Measurements from ENCODE around the gene SOX21. TPM values are rescaled to one million over a fixed set of nuclear protein-coding genes. Genes with fewer than 3 reads are reported as not detected.

Gene SOX21
- total RNA-seq, 1 experiment from 2014 or later = not detected

GRCh38 chr13:94703721-94704314 is 8.5 kb downstream of the SOX21 start:
- no peak for DNase-seq
- no peaks in the 10 kb centered on the region for H3K27me3 ChIP-seq
- H3K27ac ChIP-seq = no peak overlapping the region
- H3K9me3 ChIP-seq (replicated peaks) = no peaks in the 10 kb centered on the region
- H3K4me3 ChIP-seq = no peak overlapping the region
- H3K4me1 ChIP-seq = no peaks in the 10 kb centered on the region
- no peaks in the 10 kb centered on the region for H3K36me3 ChIP-seq

DNA sequence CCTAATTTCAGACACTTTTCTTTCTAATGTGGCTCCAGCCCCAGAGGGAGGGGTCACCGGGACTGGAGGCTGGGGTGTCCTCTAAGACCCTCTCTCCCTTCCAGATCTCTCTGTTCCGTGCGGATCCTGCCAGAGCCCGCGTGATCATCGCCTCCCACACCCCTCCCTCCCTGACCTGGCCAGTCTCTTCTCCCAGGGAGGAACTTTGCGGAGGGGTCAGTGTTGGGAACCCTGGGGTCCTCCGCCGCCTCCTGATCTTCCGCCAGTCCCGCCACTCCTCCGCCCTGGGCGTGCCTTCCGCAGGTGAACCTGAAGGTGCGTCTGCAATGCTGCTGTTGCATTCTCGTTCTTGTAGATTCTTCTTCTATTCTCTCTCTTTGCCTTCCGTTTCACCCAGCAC is 9.1 kb downstream of the SOX21 start:
- Histone ChIP-seq H3K4me1 (no peaks in the 10 kb centered on the region), H3K4me3 (no peak overlapping the region), H3K9me3 (replicated peaks) (no peaks in the 10 kb centered on the region), H3K36me3 (no peaks in the 10 kb centered on the region), H3K27ac (no peak overlapping the region), H3K27me3 (no peaks in the 10 kb centered on the region)
- DNase-seq = no peak

DNA sequence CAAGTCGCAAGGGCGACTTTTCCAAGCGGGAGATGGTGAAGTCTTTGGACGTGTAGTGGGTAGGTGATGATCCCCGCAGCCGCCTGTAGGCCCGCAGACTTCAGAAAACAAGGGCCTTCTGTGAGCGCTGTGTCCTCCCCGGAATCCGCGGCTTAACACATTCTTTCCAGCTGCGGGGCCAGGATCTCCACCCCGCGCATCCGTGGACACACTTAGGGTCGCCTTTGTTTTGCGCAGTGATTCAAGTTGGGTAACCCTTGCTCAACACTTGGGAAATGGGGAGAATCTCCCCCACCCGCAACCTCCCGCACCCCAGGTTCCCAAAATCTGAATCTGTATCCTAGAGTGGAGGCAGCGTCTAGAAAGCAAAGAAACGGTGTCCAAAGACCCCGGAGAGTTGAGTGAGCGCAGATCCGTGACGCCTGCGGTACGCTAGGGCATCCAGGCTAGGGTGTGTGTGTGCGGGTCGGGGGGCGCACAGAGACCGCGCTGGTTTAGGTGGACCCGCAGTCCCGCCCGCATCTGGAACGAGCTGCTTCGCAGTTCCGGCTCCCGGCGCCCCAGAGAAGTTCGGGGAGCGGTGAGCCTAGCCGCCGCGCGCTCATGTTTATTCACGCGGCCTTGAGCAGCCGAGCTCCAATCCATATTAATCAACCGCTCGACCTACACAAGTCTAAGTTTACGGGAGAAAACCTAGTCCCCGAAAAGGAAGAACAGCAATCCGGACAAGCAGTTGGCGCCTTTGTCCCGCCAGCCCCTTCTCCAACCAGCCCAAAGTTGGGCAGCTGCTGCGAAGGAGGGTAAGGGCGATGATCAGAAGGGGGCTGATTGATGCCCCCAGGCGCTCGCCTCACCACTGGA is 9.9 kb downstream of the SOX21 start:
- Histone ChIP-seq H3K27me3 (no peaks in the 10 kb centered on the region), H3K27ac (no peak overlapping the region)
- no peak for DNase-seq

GRCh38 chr13:94701313-94702180 is 10.8 kb downstream of the SOX21 start:
- DNase-seq = no peak
- Histone ChIP-seq H3K9me3 (replicated peaks) (no peaks in the 10 kb centered on the region), H3K4me1 (no peaks in the 10 kb centered on the region), H3K4me3 (no peak overlapping the region), H3K36me3 (no peaks in the 10 kb centered on the region), H3K27me3 (no peaks in the 10 kb centered on the region), H3K27ac (no peak overlapping the region)

More for the DNA sequence above, 9.9 kb downstream of the SOX21 start:
- no peaks in the 10 kb centered on the region for H3K4me1 ChIP-seq
- H3K4me3 ChIP-seq = no peak overlapping the region
- no peaks in the 10 kb centered on the region for H3K36me3 ChIP-seq
- H3K9me3 ChIP-seq (replicated peaks) = no peaks in the 10 kb centered on the region

- DNase-seq = no peak
- H3K4me1 ChIP-seq = no peaks in the 10 kb centered on the region
- no peaks in the 10 kb centered on the region for H3K27me3 ChIP-seq
- no peaks in the 10 kb centered on the region for H3K9me3 ChIP-seq (replicated peaks)
- no peaks in the 10 kb centered on the region for H3K36me3 ChIP-seq
- H3K27ac ChIP-seq = no peak overlapping the region
- H3K4me3 ChIP-seq = no peak overlapping the region
Measured at GRCh38 chr13:94700536-94700935, 11.8 kb downstream of the SOX21 start.

- Histone ChIP-seq H3K27me3 (no peaks in the 10 kb centered on the region), H3K9me3 (replicated peaks) (no peaks in the 10 kb centered on the region)
Measured at GRCh38 chr13:94700051-94700535, 12.3 kb downstream of the SOX21 start.

GRCh38 chr13:94696171-94696570 is 16.2 kb downstream of the SOX21 start:
- H3K4me1 ChIP-seq = no peaks in the 10 kb centered on the region
- H3K27me3 ChIP-seq = no peaks in the 10 kb centered on the region
- no peak overlapping the region for H3K4me3 ChIP-seq
- H3K27ac ChIP-seq = no peak overlapping the region
- no peak for DNase-seq
- H3K36me3 ChIP-seq = no peaks in the 10 kb centered on the region
- no peaks in the 10 kb centered on the region for H3K9me3 ChIP-seq (replicated peaks)

More at GRCh38 chr13:94700051-94700535, 12.3 kb downstream of the SOX21 start:
- Histone ChIP-seq H3K4me1 (no peaks in the 10 kb centered on the region), H3K36me3 (no peaks in the 10 kb centered on the region), H3K27ac (no peak overlapping the region), H3K4me3 (no peak overlapping the region)
- no peak for DNase-seq

GRCh38 chr13:94692030-94692429 is 20.3 kb downstream of the SOX21 start:
- DNase-seq = no peak
- H3K27me3 ChIP-seq = 0 out of 2 replicates have a peak, but pooled peaks cover 4% of the 10 kb centered on the region
- no peaks in the 10 kb centered on the region for H3K9me3 ChIP-seq (replicated peaks)
- H3K4me3 ChIP-seq = no peak overlapping the region
- H3K27ac ChIP-seq = no peak overlapping the region
- H3K4me1 ChIP-seq = no peaks in the 10 kb centered on the region
- H3K36me3 ChIP-seq = no peaks in the 10 kb centered on the region

DNA sequence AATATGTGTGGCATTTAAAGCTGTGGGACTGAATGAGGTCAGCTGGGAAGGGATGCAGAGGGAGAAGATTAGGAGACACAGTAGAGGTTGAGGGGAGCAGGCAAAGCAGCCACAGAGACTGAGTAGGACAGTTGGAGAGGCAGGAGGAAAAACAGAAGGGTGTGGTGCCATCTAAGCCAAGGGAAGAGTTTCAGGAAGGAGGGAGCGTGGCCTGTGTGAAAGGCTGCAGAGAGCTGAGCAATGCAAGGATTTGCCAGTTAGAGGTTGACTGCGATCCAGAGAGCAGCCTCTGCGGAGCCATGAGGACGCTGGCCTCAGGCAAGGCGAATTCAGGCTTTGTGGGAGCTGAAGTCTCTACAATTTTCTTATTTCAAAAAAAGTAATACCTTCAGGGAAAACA is 28.9 kb downstream of the SOX21 start:
- no peak for DNase-seq
- Histone ChIP-seq H3K27ac (no peak overlapping the region), H3K27me3 (no peaks in the 10 kb centered on the region), H3K36me3 (no peaks in the 10 kb centered on the region), H3K4me1 (no peaks in the 10 kb centered on the region), H3K4me3 (no peak overlapping the region), H3K9me3 (replicated peaks) (no peaks in the 10 kb centered on the region)

- DNase-seq = no peak
- Histone ChIP-seq H3K27me3 (no peaks in the 10 kb centered on the region), H3K36me3 (no peaks in the 10 kb centered on the region), H3K9me3 (replicated peaks) (no peaks in the 10 kb centered on the region), H3K27ac (no peak overlapping the region), H3K4me3 (no peak overlapping the region), H3K4me1 (no peaks in the 10 kb centered on the region)
Measured at GRCh38 chr13:94682229-94682628, 30.1 kb downstream of the SOX21 start.

DNA sequence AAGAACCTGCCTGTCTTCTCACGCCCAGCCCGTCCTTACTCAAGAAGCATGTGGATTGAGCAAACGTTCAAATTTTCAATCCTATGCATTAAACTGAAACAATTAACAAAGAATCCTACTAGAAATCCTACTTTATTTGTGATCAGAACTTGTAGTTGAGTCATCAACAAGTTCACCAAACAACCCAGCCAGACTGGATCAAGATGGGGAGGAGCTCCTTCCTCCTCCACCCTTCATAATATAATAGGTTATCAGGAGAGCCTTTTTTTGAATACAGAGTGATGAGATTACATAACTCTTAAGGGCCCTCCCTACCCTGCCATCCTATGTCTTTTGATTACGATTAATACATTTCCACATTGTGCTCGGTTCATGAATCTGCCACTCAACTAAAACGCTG is 32.7 kb downstream of the SOX21 start:
- H3K9me3 ChIP-seq (replicated peaks) = no peaks in the 10 kb centered on the region
- no peaks in the 10 kb centered on the region for H3K4me1 ChIP-seq
- no peak for DNase-seq
- H3K4me3 ChIP-seq = no peak overlapping the region
- H3K27me3 ChIP-seq = no peaks in the 10 kb centered on the region
- no peak overlapping the region for H3K27ac ChIP-seq
- no peaks in the 10 kb centered on the region for H3K36me3 ChIP-seq

- Histone ChIP-seq H3K4me1 (no peaks in the 10 kb centered on the region), H3K27me3 (no peaks in the 10 kb centered on the region), H3K9me3 (replicated peaks) (no peaks in the 10 kb centered on the region), H3K4me3 (no peak overlapping the region), H3K36me3 (no peaks in the 10 kb centered on the region), H3K27ac (no peak overlapping the region)
- no peak for DNase-seq
Measured at GRCh38 chr13:94678845-94679244, 33.5 kb downstream of the SOX21 start.

- Histone ChIP-seq H3K4me3 (no peak overlapping the region), H3K4me1 (no peaks in the 10 kb centered on the region), H3K36me3 (no peaks in the 10 kb centered on the region), H3K27ac (no peak overlapping the region), H3K27me3 (no peaks in the 10 kb centered on the region), H3K9me3 (replicated peaks) (no peaks in the 10 kb centered on the region)
- DNase-seq = no peak
Measured at GRCh38 chr13:94677799-94678198, 34.5 kb downstream of the SOX21 start.

DNA sequence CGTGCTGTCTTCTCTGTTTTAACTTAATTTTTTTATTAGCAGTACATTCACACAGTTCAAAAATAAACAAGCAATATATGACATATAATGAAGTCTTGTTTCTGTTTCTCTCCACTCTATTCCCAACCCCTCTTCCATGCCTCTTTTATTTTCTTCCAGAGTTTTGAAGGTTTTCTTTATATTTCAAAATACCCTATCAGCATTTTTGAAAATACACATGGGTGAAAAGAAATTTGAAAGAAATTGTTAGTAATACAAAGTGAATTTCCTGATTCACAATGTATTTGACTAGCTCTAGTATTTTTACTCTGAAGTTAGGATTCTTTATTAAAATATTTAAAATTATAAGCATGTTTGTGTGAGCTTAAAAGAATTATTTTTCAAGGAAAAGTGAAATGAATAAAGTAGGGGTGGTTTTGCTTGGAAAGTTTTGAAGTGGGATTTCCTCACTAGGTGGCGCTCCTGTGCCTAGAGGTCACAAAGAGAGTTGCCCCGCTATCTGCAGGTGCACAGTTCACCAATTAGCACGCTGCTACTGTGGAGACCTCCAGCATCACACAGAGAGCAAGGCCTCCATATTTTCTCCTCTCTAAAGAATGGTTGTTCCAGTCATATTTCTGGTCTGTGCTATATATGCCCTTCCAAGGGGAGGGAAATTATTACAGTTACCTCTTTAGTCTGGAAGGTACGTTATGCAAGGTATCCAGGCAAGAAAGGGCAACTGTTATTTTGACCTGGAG is 37.6 kb downstream of the SOX21 start:
- Histone ChIP-seq H3K4me1 (no peaks in the 10 kb centered on the region), H3K36me3 (no peaks in the 10 kb centered on the region), H3K9me3 (replicated peaks) (no peaks in the 10 kb centered on the region), H3K27me3 (no peaks in the 10 kb centered on the region), H3K4me3 (no peak overlapping the region), H3K27ac (no peak overlapping the region)
- peak; percentile 43 to 66 for DNase-seq
